ENCODE measurements around the gene EDN1.

- TF ChIP-seq CTCF (IDR thresholded peaks at IDR 0.05) (no peak), POLR2A (IDR thresholded peaks at IDR 0.05) (no peak), POLR2AphosphoS5 (IDR thresholded peaks at IDR 0.05) (no peak), EP300 (IDR thresholded peaks at IDR 0.05) (no peak)
These were observed 28.6 kb downstream of the EDN1 start for GRCh38 chr6:12318749-12319148.

All from sigmoid colon (tissue), 4 donors.